Stimulated activated CD8-positive, alpha-beta memory T cell treated with anti-CD3 and anti-CD28 coated beads, Interleukin-7, amount 100 ng/mL, for 24 hours (primary cell): ENCODE results near the gene TMEM238.

Source experiments
- DNase-seq: peaks from one replicate; pipeline ENCODE4 v3.0.0-alpha.2; 2020; ENCODE audit warnings: low read depth

Gene TMEM238

DNA sequence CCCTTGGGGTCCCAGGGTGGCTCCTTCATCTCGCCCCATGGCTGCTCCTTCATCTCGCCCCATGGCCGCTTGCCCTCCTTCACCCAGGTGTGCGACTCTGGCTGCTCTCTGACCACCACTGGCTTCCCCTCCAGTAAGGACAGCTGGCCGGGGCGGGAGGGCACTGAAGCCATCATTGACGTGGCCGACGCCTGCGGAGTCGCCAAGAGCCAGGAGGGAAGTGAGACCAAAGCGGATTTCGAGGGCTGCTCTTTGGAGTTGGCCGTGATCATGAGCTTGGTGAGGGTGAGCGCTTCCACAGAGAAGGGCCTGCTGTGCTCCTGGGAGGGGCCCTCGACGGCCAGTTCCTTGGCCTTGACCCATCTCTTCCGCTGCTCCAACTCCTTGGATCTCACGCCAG lies 25.6 kb downstream of the TMEM238 start:
- DNase-seq, result no peak

DNA sequence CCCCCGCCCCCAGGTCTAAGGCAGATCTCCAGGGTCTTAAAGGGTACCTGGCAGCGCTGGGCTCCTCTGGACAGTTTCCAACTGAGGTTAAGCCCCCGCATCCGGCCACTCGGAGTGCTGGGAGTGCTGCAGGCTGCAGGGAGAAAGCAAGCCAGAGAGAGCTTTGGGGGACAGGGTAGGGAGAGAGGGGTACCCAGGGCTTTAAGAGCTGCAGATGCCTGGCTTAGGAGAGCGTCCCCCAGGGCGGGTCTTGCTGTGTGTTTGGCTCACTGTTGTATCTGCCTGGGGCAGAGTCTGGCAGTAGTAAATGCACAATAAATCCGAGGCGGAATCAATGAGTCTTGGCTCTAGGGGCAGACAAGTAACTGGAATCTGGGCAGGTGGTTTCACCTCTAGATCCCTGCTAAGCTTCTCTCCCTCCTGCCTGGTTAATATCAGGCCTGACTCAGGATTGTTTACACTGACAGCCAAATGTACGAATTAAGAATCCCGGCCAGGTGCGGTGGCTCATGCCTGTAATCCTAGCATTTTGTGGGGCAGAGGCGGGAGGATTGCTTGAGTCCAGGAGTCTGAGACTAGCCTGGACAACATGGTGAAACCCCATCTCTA lies 28.8 kb downstream of the TMEM238 start:
- DNase-seq, result no peak

DNA sequence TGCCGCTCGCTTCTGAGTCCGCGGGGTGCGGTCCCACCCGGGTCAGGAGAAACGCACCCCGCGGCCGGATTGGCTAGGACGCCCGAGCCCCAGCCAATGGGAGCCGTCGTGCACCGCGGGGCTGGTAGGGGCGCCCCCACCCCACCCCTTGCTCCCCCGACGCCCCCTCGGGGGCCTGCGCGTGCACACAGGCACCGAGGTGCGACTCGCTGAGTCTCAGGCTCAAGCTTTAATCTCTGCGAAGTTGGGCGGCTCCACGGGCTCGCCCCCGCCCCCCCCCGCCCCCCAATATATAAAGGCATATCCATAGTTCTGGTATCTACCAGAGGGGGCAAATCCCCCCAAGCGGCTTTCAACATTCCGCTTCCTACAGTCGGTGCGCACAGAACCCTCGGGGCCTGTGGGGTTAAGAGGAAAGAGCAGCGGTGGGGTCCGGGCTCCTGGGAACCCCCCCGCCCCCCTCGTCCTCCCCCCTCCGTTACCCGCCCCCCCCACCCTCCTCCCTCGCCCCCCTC lies 29.3 kb downstream of the TMEM238 start, which contains the start of gene COX6B2:
TSS of gene COX6B2 (minus strand) at position 22 of the 515 bp plus-strand sequence. CDS start 198 bp downstream, outside the sequence.
- DNase-seq, result no peak

DNA sequence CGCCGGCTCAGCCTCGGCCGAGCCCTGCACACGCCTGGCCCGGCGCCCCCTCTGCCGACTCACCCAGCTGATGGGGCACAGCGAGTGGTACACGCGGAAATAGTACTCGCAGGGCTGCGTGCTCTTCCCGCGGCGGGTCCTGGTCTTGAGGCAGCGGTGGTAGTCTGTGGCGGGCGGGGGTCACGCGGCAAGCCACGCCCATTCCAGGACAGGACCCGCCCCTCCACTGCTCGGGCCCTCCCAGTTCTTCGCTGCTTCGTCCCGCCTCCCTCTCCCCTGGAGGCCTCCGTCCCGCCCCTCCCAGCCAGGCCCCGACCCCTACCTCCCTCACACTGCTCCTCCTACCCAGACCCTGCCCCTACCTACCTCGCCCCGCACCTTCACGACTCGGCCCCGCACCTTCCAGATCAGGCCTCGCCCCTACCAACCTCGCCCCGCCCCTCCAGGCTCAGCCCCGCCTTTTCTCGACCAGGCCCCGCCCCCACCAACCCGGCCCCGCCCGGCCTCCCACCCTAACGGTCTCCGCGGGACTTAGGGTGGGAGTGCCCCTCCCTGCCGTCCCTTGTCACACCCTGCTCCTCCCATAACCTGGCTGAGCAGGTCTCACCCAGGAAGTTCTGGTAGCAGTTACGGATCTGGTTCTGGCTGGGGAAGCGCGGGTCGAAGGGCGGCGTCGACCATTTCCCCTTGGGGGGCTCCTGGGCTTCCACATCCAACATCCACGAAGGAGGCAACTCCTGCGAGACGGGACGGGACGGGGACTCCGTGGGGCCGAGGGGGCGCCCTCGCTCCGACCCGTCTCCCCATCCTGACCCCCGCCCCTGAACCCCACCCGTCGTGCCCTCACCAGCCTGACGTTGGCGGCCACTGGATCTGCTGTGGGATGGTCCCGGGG lies 30.0 kb downstream of the TMEM238 start:
- no peak for DNase-seq

DNA sequence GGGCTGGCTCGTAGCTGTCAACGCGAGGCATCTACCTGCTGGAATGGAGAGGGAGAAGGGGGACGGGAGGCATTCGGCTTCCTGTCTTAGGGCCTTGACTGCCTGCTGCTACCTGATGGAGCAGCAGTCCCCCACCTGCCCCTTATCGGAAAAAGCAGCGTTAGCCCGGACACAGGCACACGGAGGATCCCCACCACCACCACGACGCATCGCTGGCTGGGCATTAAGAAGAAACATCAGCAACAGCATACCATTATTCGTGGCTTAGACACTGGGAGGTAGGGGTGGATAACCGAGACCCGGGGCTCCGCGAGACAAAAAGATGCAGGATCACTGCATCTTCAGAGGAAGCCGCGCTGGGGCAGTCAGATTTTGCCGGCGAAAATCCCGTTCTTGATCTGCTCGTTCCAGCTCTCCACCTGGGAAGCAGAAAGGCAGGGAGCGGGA lies 30.7 kb downstream of the TMEM238 start:
- no peak for DNase-seq

DNA sequence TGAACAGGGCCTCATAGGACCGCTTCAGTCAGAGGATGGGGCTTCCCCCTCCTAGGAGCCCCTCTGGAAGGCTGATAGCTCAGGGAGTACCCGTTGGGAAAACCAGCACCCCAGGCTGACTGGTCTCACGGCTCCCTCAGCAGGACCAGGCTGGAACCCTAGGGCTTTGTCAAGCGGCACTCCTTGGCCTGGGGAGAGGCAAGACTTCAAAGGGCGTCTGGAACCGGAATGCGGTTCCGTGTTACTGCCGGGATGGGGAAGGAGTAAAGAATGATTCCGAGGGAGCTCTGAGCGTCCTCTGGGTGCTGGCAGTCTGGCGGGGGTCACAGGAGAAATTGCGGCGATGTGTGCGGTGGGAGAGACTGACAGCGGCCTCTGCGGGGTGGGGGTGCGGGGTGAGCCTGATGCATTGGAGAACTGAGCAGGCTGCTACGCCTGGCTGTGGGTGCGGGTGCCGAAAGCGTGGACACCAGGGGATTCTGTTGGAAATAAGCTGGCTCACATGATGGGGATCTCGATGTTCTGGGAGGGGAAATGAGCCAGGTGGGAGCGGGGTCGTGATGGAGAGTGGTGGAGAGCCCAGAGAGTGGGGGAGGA lies 31.4 kb downstream of the TMEM238 start:
- DNase-seq, result no peak

DNA sequence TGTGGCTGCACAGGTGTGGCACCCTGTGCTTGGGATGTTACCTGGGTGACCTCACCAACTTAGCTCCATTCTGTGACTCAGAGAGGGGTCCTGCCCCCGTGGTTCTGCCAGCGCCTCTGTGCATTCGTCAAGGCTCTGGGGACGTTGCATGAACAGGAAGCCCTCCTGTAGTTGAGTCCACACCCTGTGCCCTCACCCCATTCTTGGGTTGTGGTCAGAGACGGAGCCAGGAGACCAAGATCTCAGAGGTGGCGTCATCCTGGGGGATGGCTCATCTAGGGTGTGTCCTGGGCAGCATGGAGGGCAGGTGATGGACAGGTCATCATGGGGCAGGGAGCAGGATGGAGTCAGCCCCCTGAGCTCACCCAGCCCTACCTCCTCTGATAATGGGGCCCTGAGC lies 32.1 kb downstream of the TMEM238 start:
- DNase-seq, result no peak

DNA sequence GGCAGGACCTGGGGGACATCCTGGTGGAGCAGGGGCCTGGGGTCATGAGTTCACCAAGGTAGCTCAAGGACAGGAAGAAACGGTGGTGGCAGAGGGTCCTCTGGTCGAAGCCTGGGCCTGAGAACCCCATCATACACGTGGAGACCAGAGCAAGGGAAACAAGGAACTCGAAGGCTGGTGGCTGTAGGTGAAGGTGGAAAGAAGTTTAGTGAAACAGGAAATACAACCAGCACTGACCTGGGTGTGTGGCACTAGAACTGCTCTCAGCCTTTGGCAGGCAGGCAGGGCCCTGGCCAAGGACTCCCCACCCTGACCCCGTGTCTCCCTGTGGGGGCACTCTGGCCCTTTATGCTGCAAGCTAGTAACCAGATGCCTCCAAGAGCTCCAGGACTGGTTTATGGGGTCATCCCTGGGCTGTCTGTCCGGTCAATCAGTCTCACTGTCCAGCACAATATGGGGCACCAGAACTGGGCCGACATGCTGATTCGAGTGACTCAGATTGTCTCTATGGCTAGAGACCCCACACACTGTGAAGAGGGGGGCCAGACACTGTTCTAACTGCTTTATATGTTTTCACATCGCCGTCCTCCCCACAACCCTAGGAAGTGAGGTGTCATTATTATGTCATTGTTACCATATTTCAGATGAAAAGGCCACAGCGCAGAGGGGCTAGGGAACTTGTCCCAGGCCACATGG lies 33.3 kb downstream of the TMEM238 start:
- no peak for DNase-seq

DNA sequence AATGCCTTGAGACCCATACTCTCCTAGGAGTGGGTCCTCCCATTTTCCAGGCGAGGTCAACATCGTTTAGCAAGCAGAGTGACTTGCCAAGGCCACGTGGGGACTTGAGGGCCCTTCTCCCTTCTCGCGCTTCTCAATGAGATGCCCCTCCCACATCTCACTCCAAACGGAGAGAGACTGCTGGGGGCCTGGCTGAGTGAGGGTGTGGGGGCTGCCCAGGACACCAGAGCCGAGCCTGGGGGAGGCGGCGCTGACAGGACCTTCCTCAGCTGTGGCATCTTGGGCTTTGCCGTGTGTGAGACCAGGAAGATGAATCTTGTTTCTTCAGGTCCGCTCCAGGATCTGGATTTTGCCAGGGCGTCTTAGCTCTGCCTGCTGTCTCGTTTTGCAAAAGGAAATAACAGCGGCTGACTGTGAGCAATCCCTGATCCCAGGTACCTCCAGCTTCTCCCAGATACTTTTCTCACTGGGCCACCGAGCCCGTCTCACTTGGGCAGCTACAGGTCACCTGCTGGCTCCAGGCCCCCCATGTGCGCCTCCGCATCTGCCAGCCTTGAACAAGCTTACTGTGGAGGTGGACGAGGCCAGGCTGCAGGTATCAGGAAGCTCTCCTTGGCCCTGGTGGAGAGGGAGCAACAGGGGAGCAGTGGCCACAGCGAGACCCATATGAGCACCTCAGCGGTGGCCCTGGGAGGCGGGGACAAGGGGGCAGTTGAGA lies 35.6 kb downstream of the TMEM238 start:
- DNase-seq, result no peak

DNA sequence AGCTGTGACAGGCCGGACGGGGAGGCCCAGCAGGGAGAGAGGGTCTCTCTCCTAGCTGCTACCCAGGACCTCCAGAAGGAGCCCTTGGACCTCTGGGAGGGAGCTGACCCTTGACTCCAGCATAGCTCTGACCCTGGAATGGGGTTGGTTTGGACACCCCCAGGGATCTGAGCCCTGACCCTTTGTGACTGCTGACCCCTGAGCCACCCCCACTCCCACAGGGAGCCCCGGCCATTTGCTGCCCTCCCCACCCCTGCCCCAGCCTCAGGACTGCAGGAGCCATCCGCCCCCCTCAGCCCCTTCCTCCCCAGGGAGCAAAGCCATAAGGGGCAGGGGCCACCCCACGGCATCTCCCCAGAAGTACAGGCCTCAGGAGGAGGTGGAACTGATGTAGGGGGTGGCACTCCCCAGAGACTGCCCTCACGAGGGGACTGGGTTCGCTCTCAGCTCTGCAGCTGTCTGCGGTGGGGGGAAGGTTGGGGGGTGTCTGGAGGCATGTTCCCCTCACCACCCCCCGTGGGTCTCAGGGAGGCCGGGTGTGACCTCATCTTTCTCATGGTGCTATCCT lies 36.6 kb downstream of the TMEM238 start:
- no peak for DNase-seq

DNA sequence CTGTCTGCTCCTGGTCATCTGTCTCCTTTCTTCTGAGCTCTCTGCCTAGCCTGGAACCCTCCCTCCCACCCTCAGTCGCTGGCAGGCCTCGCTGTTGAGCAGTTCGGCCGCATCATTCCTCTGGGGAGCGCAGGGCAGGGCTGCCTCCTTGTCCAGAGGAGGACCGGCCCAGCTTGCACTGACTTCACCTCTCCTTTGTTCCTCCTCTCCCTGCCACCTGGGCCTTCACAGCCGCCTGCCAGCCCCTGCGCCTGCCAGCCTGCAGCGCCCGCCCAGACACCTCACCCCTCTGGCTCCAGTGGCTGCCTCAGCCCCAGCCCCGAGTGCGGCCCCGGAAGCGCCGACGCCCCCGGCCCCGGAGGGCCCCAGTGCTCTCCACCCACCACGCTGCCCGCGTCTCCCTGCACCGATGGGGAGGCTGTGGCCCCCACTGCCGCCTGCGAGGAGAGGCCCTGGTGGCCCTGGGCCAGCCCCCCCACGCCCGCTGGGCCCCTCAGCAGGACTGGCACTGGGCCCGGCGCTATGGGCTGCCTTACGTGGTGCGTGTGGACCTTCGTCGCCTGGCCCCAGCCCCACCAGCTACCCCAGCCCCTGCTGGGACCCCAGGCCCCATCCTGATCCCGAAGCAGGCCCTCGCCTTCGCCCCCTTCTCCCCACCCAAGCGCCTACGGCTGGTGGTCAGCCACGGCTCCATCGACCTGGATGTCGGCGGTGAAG lies 37.2 kb downstream of the TMEM238 start:
- no peak for DNase-seq

DNA sequence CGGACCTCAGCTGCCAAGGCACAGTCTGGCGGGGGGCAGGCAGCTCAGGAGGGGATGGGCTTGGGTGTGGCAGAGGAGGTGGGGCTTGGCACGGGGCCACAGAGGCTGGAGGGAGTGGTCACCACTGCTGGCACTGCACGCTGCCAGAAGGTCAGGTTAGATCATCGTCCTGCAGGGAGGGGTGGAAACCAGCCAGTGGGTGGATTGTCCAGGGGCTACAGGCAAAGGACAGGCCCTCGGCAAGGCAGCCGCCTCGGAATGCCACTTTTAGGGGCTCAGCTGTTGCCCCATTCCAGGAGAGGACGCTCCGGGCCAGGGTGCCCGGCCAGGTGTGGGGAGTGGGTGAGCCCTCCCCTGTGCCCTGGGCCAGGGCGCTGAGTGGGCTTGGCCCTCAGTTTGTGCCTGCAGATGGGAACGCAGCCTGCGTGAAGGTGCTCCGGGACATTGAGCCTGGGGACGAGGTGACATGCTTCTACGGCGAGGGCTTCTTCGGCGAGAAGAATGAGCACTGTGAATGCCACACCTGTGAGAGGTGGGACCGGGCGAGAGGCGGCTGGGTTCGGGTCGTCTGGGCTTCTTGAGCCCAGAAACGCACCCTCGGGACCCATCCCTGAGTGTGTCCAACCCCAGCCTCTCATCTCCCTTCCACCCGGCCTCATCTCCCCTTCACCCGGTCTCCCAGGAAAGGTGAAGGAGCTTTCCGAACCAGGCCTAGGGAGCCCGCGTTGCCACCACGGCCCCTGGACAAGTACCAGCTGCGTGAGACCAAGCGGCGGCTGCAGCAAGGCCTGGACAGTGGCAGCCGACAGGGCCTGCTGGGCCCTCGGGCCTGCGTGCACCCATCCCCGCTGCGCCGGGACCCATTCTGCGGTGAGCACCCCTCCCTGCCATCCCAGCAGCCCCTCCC lies 38.0 kb downstream of the TMEM238 start:
- DNase-seq, result no peak

DNA sequence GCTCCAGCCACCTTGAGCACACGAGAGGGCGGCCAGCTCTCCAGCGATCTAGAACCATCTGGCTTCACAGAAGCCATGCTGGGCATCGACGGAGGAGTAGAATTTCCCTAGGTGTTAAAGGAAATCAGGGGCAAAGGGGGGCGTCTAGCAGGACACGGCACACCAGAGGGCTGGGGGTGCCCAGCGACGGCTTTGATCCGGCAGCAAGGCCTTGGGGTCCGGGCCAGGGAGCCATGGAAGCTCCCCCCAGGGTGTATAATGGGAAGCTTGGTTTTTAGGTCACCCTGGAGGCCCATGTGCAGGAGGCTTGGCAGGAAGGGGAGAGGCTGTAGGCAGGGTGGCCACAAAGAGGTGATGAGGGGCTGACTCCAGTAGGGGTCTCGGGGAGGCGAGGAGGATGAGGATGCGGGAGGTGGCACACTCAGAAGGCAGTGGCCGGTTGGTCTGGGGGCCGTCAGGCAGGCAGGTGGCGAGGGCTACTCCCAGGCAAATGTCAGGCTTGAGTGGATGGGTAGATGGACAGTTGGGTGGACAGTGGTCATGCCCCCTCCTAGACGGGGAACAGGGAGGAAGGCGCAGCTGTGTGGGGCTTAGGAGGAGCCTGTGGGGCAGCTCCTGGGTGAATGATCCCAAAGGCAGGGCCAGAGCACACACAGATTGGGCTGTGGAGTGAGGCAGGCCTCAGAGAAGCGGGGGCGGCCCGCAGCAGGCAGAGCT lies 38.8 kb downstream of the TMEM238 start:
- no peak for DNase-seq

DNA sequence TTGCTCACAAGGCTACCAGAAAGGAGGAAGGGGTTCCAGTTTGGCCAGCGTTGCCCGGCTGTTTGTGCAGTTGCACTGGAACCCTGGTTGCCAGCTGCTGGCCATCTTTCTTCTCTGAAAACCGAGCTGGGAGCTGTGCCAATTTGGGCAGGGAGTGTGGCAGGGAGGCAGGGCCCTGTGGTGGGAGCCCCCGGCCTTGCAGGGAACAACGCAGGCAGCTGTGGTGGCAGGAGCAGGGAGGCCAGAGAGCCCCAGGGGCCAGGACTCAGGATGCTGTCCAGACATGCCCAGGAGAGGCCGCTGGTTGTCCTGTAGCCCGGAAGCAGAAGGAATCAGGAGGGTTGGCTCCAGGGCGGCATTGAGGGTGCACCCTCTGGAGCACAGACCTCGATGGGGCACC lies 39.6 kb downstream of the TMEM238 start:
- DNase-seq, result no peak

DNA sequence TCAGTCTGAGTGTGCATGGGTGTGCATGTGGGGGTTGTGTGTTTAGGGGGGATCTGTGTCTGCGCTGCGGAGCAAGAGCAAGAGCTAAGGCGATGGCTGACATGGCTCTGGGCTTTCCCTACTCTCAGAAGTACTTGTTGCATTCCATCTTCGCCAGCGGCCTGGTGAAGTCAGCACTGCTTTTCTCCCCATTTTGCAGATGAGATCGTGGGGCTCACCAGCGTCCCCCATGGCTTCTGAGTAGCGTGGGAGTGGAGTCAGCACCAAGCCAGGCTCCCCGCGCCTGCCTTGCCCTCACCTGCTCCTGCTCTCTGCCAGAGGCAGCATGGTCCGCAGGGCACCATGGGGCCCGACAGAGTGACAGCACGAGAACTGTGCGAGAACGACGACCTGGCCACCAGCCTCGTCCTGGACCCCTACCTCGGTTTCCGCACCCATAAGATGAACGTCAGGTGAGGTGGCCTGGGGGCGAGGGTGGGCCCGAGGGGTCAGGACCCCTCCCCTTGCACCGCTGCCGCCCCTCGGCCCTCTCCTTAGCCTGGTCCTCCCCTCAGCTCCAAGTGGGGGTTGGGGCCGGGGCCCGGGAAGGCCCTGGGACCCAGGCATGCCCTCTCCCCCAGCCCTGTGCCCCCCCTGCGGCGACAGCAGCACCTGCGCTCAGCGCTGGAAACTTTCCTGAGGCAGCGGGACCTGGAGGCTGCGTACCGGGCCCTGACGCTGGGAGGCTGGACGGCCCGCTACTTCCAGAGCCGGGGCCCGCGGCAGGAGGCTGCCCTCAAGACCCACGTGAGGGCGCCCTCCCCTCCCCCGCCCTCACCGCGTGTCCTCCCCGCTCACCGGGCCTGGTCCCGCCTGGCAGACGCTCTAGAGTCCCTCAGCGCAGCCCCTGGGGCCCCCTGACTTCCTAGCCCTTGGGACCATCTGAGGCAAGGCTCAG lies 42.2 kb downstream of the TMEM238 start:
- DNase-seq, result no peak

DNA sequence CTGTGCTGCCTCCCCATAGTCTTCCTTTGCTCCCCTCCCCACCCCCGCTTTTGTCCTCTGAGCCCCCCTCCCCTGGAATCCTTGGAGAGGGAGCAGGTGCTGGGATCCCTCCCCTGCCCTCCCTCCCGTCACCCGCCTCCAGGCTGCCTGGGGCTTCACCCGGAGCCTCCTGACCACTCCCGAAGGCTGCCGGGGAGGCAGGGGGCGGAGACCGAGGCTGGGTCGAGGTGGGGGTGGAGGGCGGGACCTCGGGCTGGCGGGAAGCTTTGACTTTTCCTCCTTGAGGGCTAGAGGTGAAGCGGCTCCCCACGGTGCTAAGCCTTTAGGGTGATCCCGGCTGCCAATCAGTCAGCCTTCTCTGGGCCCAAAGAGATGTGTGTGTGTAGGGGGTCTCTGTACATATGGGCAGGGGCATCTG lies 42.9 kb downstream of the TMEM238 start:
- peak; percentile 27 for DNase-seq

DNA sequence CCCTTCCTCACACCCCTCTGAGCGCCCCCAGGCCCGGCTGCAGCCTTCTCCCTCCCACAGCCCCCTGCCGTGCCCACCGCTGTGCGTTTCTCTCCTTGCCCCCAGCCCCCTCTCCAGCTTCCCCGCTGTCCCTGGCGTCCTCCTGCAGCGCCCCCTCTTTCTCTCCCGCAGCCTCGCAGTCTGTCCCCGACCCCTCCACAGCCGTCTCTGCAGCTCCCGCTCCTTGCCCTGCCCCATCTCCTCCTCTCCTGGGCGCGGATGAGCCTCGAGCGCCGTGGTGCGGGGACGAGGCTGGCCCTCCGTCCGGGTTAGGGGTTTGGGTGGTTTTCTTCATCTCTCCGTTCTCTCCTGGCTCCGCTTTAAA lies 43.3 kb downstream of the TMEM238 start:
- DNase-seq, result no peak
